HCT116 (cell line): ENCODE data around the gene SOS1. TPM values are rescaled to one million over a fixed set of nuclear protein-coding genes. Genes with fewer than 3 reads are reported as not detected.

Source experiments
- ATAC-seq: fragments of 200-7000 bp; cut with Tn5 transposase; 2 replicates; pipeline ENCODE4 v1.9.1; 2020; ENCODE audit warnings: mild to moderate bottlenecking, moderate library complexity
- BruUV-seq: library from RNA; stranded (reverse); fragments of 400-500 nt; replicated peaks from 2 replicates; lab custom pipeline; 2021; lab: Mats Ljungman, UMichigan
- CTCF ChIA-PET: fragments of 300-600 bp; sonication (Branson Sonifier 250); formaldehyde crosslinking; loops from one replicate; lab custom pipeline; 2021; ENCODE audit warnings: antibody characterized with exemption; lab: Charles Lee
- POLR2A ChIA-PET: fragments of 300-600, 350-600 bp; sonication (Branson Sonifier 250); formaldehyde crosslinking; loops from one replicate; lab custom pipeline; 2021; ENCODE audit warnings: antibody characterized with exemption; lab: Charles Lee
- RAD21 ChIA-PET, 2 experiments: fragments of 300-600 bp; sonication (Branson Sonifier 250); formaldehyde crosslinking; loops; one replicate each; lab custom pipeline; 2023; ENCODE audit warnings: low total read pairs in 2 of 2; ENCODE audit not compliant: uncharacterized antibody in 2 of 2, unreplicated experiment in 2 of 2, low non-redundant PET in 1 of 2; lab: Charles Lee
- DNase-seq: peaks from one replicate; pipeline ENCODE4 v3.0.0-alpha.2; 2010; ENCODE audit warnings: low read depth, low spot score
- H2AFZ ChIP-seq: fragments of 200-600 bp; shearing (Covaris generic), sonication (generic); 2 replicates; pipeline ENCODE4 v1.6.1; 2017; ENCODE audit warnings: low read depth, mixed run types, mixed read lengths, antibody characterized with exemption, low read length; ENCODE audit not compliant: poor library complexity, severe bottlenecking
- H3K27ac ChIP-seq: 2 replicates; pipeline ENCODE4 v1.5.1; 2012; ENCODE audit warnings: low read depth, low read length
- H3K27me3 ChIP-seq: fragments of 200-600 bp; sonication (generic); 2 replicates; pipeline ENCODE4 v1.6.1; 2016; ENCODE audit warnings: mixed run types, low read length, mixed read lengths; ENCODE audit not compliant: insufficient read depth
- H3K36me3 ChIP-seq, 2 experiments: fragments of 200-500 bp in 1 of 2; fragments of 200-600 bp in 1 of 2; sonication (Bioruptor generic) in 1 of 2; sonication (generic) in 1 of 2; 2 replicates each; pipeline versions ENCODE4 v1.5.1 to v1.6.1; 2014 to 2016; ENCODE audit warnings: low read length in 2 of 2, inconsistent platforms in 1 of 2, mixed read lengths in 1 of 2, mixed run types in 1 of 2; ENCODE audit not compliant: insufficient read depth in 2 of 2, control insufficient read depth in 1 of 2
- H3K4me1 ChIP-seq, 2 experiments: fragments of 200-600 bp in 1 of 2; sonication (generic) in 1 of 2; 2 replicates each; pipeline versions ENCODE4 v1.5.1 to v1.6.1; 2012 to 2017; ENCODE audit warnings: low read length in 2 of 2, inconsistent platforms in 1 of 2, mild to moderate bottlenecking in 1 of 2, mixed read lengths in 1 of 2, mixed run types in 1 of 2, moderate library complexity in 1 of 2; ENCODE audit not compliant: insufficient read depth in 2 of 2, control insufficient read depth in 1 of 2
- H3K4me2 ChIP-seq: fragments of 200-600 bp; sonication (generic); 2 replicates; pipeline ENCODE4 v1.6.1; 2017; ENCODE audit warnings: mixed run types, low read length, mixed read lengths
- H3K4me3 ChIP-seq, 2 experiments: fragments of 200-600 bp in 1 of 2; sonication (generic) in 1 of 2; replicated peaks in 1 of 2; 2 replicates each; pipeline ENCODE4 v1.5.1; 2011 to 2016; ENCODE audit warnings: low read length in 2 of 2, control low read depth in 1 of 2, low read depth in 1 of 2, mild to moderate bottlenecking in 1 of 2, mixed read lengths in 1 of 2, mixed run types in 1 of 2
- H3K79me2 ChIP-seq: fragments of 200-600 bp; sonication (generic); 2 replicates; pipeline ENCODE4 v1.6.1; 2017; ENCODE audit warnings: mild to moderate bottlenecking, mixed run types, low read length, moderate library complexity, mixed read lengths; ENCODE audit not compliant: insufficient read depth
- H3K9ac ChIP-seq: fragments of 200-600 bp; sonication (generic); 2 replicates; pipeline ENCODE4 v1.6.1; 2016; ENCODE audit warnings: low read length, mixed read lengths
- H3K9me2 ChIP-seq: fragments of 200-600 bp; sonication (generic), shearing (Covaris generic); 2 replicates; pipeline ENCODE4 v1.6.1; 2017; ENCODE audit warnings: mixed run types, mild to moderate bottlenecking, moderate library complexity; ENCODE audit not compliant: insufficient read depth
- H3K9me3 ChIP-seq, 2 experiments: fragments of 200-500 bp in 1 of 2; fragments of 200-600 bp in 1 of 2; sonication (Bioruptor generic) in 1 of 2; sonication (generic) in 1 of 2; 2 replicates each; pipeline ENCODE4 v1.6.1; 2014 to 2017; ENCODE audit warnings: low read length in 2 of 2, mixed read lengths in 2 of 2, inconsistent platforms in 1 of 2, low read depth in 1 of 2, mild to moderate bottlenecking in 1 of 2, mixed run types in 1 of 2, moderate library complexity in 1 of 2; ENCODE audit not compliant: control insufficient read depth in 1 of 2, insufficient read depth in 1 of 2
- H4K20me1 ChIP-seq: fragments of 200-600 bp; sonication (generic), shearing (Covaris generic); 2 replicates; pipeline ENCODE4 v1.6.1; 2017; ENCODE audit warnings: mixed run types, mild to moderate bottlenecking, moderate library complexity; ENCODE audit not compliant: insufficient read depth
- ATF3 ChIP-seq: IDR thresholded peaks from 2 replicates; pipeline ENCODE4 v1.6.1; 2012
- CBX3 ChIP-seq: IDR thresholded peaks from 2 replicates; pipeline ENCODE4 v1.6.1; 2012; ENCODE audit warnings: low read depth
- EGR1 ChIP-seq: IDR thresholded peaks from 2 replicates; pipeline ENCODE4 v1.6.1; 2012; ENCODE audit warnings: low read depth
- ELF1 ChIP-seq: IDR thresholded peaks from 2 replicates; pipeline ENCODE4 v1.6.1; 2012; ENCODE audit warnings: low read depth, borderline replicate concordance
- EZH2 ChIP-seq: fragments of 200-600 bp; sonication (generic); IDR thresholded peaks from 2 replicates; pipeline ENCODE4 v1.6.1; 2017; ENCODE audit warnings: antibody characterized with exemption, mixed run types
- EZH2phosphoT487 ChIP-seq: fragments of 200-600 bp; IDR thresholded peaks from 2 replicates; pipeline ENCODE4 v1.6.1; 2018; ENCODE audit warnings: antibody characterized with exemption, borderline replicate concordance
- MAX ChIP-seq: IDR thresholded peaks from 2 replicates; pipeline ENCODE4 v1.6.1; 2012
- POLR2A ChIP-seq: IDR thresholded peaks from 2 replicates; pipeline ENCODE4 v1.7.0; 2011; ENCODE audit warnings: borderline replicate concordance; ENCODE audit not compliant: insufficient read depth, insufficient read length; ENCODE audit errors: extremely low read depth
- POLR2AphosphoS5 ChIP-seq: IDR thresholded peaks from 2 replicates; pipeline ENCODE4 v1.6.1; 2011; ENCODE audit warnings: mild to moderate bottlenecking, low read depth, low read length, moderate library complexity
- RAD21 ChIP-seq: IDR thresholded peaks from 2 replicates; pipeline ENCODE4 v1.6.1; 2012; ENCODE audit warnings: low read depth, mild to moderate bottlenecking
- REST ChIP-seq: IDR thresholded peaks from 2 replicates; pipeline ENCODE4 v1.6.1; 2012; ENCODE audit warnings: low read depth
- SIN3A ChIP-seq: IDR thresholded peaks from 2 replicates; pipeline ENCODE4 v1.6.1; 2012; ENCODE audit warnings: low read depth
- SP1 ChIP-seq: IDR thresholded peaks from 2 replicates; pipeline ENCODE4 v1.6.1; 2012; ENCODE audit warnings: low read depth
- SRF ChIP-seq: IDR thresholded peaks from 2 replicates; pipeline ENCODE4 v1.6.1; 2012; ENCODE audit warnings: low read depth
- TCF7L2 ChIP-seq: IDR thresholded peaks from 2 replicates; pipeline ENCODE4 v1.7.0; 2011; ENCODE audit warnings: borderline replicate concordance, inconsistent platforms; ENCODE audit not compliant: insufficient read depth, insufficient read length; ENCODE audit errors: extremely low read depth
- YY1 ChIP-seq: IDR thresholded peaks from 2 replicates; pipeline ENCODE4 v1.6.1; 2011; ENCODE audit warnings: low read length, low read depth, moderate library complexity, mild to moderate bottlenecking; ENCODE audit not compliant: insufficient replicate concordance; ENCODE audit errors: extremely low read depth
- ZBTB33 ChIP-seq: IDR thresholded peaks from 2 replicates; pipeline ENCODE4 v1.6.1; 2011; ENCODE audit warnings: mild to moderate bottlenecking, low read length, moderate library complexity; ENCODE audit not compliant: insufficient replicate concordance; ENCODE audit errors: extremely low read depth
- intact Hi-C: fragments of 100-400 bp; cut with micrococcal nuclease; formaldehyde crosslinking; loops from 2 replicates; pipeline ENCODE4 v1.10.0; 2022
- total RNA-seq: library from RNA; stranded (reverse); gene quantifications from one replicate; pipeline ENCODE4 v1.2.1, GENCODE V29; 2021; ENCODE audit not compliant: unreplicated experiment

SOS1 gene
- total RNA-seq, 1 experiment from 2014 or later, result 19.4 TPM

- CTCF ChIA-PET, result interaction anchor here (0.6 kb wide), 1 partner anchor 16 kb away, joined by 3 read pairs; no protein-coding TSS in a partner anchor
- TF ChIP-seq EZH2phosphoT487 (no peak), SIN3A (no peak), POLR2AphosphoS5 (no peak), RAD21 (no peak), SRF (no peak), CBX3 (no peak), POLR2A (no peak), TCF7L2 (no peak), REST (no peak), ATF3 (no peak), EZH2 (no peak), ELF1 (no peak), EGR1 (no peak), YY1 (no peak), SP1 (no peak), MAX (no peak), ZBTB33 (no peak)
- Histone ChIP-seq H3K4me1 (no peaks in the 10 kb centered on the region; a peak in 1 of 4 replicates), H3K27me3 (no peaks in the 10 kb centered on the region), H3K27ac (no peak overlapping the region), H3K9me2 (no peaks in the 10 kb centered on the region), H3K4me2 (no peak overlapping the region), H3K36me3 (no peaks in the 10 kb centered on the region), H3K9me3 (no peaks in the 10 kb centered on the region), H4K20me1 (no peaks in the 10 kb centered on the region), H3K9ac (no peak overlapping the region), H2AFZ (no peak overlapping the region), H3K79me2 (no peaks in the 10 kb centered on the region), H3K4me3 (no peak overlapping the region)
- intact Hi-C loops, result no loop called here
- no TSS peak for BruUV-seq
- POLR2A ChIA-PET, result no interaction called here
- ATAC-seq (no peak), DNase-seq (no peak)
- RAD21 ChIA-PET, result no interaction called here
Measured at GRCh38 chr2:39022642-39023235, 98.1 kb downstream of the SOS1 start.
